Stimulated activated CD8-positive, alpha-beta memory T cell treated with anti-CD3 and anti-CD28 coated beads, Interleukin-2, amount 100 ng/mL, for 1 hour (primary cell): ENCODE data around the gene DAPK1.

Experiments used
- DNase-seq, 2 donors: peaks; one replicate each; pipeline ENCODE4 v3.0.0-alpha.2; 2020; ENCODE audit warnings: low read depth in 2 of 2

Gene DAPK1

DNA sequence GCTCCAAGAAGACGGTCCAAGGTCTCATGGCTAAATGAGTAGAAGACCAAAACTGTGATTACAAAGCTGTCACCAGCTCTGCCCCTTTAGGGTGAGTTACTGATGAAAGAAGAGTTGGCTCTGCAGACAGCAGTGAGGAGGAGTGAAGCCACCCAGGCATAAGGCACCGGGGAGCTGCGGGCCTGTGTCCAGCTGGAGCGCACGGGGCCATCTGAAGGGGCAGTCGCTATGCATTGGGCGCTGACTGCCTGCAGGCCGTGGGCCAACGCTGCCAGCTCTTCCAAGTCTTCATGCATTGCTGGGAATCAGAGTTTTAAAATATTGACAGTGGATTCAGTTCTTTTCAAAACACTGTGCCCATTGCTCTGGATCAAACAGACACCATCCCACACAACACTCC is 70.3 kb downstream of the DAPK1 start:
- DNase-seq = no peak

GRCh38 chr9:87568401-87568800 is 70.7 kb downstream of the DAPK1 start:
- no peak for DNase-seq

- DNase-seq = no peak
These were observed 71.4 kb downstream of the DAPK1 start for GRCh38 chr9:87569008-87569509.

- no peak for DNase-seq
These were observed 71.9 kb downstream of the DAPK1 start for GRCh38 chr9:87569518-87569917.

- DNase-seq = no peak
These were observed 72.6 kb downstream of the DAPK1 start for GRCh38 chr9:87570000-87570908.

- DNase-seq = no peak
These were observed 75.1 kb downstream of the DAPK1 start for GRCh38 chr9:87572719-87573118.

DNA sequence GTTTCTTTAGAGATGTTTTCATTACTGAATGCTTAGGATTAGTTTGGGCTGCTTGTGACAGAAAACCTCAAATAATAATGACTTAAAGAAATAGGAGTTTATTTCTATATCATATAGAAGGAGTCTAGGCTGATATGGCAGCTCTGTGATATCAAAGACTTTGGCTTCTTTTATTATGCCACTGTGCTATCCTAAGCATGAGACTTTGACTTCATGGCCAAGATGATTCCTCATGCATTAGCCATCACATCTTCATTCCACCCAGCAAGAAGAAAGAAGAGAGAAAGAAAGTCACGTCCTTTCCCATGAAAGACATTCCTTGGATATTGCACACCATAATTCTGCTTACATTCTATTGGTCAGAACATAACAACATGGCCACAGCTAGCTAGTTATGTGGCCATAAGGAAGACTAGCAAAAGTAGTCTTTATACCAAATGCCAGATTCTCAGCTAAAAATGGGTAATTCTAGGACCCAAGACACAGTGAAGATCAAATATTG is 76.2 kb downstream of the DAPK1 start:
- DNase-seq = no peak

GRCh38 chr9:87577746-87578145 is 80.1 kb downstream of the DAPK1 start:
- no peak for DNase-seq

DNA sequence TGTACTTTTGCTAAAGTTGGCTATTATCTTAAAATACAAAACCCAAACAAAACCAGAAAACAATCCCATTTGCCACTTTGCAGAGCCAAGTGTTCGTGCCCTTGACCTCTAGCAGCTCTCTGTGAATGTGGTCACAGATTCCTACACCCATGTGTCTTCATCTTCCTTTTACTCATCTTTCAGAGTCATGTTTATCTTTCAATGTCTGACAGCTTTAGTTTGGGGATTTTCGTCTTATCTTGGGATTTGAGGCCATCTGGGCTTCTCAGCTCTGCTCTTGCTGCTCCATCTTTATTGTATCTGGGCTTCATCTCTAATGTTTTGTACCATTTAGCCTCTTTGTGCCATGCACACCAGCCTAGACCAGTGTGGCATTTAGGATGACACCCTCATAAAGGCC is 81.0 kb downstream of the DAPK1 start:
- DNase-seq = no peak

GRCh38 chr9:87579781-87580541 is 82.3 kb downstream of the DAPK1 start:
- DNase-seq = no peak

DNA sequence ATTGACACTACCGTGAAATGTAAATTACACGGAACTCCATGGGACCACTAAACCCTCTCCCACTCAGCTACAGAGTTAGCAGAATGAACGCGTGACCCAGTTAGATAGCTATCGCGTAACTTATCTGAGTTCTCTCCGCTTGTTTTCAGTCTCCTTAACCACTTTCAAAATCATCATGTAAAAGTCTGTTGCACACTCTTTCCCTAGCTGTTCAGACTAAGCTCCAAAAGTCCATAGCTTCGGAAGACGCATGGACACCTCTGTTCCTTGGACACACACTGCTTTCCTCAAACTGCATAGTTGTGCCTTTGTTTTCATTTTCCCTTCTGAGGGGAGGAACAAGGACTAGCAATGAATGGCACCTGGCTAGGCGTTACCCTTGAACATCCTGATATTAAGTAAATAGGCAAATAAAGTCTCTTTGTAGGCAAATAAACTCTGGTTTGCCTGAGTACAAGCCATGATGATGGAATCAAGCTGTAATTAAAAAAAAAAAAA is 83.3 kb downstream of the DAPK1 start:
- no peak for DNase-seq

DNA sequence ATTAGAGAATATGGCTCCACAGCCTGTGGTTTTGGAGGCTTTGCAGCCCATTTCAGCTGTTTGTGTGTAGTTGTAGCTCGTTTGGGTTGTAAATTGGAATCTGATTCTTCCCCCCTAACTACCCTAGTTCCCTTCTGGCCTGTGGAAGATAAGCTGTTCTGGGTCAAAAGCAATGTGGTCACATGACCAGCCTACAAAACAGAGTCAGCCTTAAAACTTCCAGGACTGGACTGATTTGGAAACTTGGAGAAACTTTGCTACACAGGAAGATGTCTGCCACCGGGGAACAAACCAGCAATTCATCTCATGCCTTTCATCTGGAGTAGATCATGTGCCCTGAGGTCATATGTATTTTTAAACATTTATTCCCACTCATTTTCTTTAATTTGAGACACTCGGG is 83.8 kb downstream of the DAPK1 start:
- DNase-seq = no peak

- DNase-seq = no peak
These were observed 84.4 kb downstream of the DAPK1 start for GRCh38 chr9:87581949-87582637.

DNA sequence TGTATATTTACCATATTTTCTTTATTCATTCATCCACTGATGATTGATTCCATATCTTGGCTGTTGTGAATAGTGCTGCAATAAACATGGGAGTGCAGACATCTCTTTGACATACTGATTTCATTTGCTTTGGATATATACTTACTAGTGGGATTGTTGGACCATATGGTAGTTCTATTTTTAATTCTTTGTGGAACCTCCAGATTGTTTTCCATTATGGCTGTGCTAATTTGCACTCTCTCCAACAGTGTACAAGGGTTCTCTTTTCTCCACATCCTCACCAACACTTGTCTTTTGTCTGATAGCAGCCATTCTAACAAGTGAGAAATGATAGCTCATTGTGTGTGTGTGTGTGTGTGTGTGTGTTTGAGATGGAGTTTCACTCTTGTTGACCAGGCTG is 86.7 kb downstream of the DAPK1 start:
- DNase-seq = no peak

- DNase-seq = no peak
These were observed 87.6 kb downstream of the DAPK1 start for GRCh38 chr9:87585123-87585855.

- DNase-seq = no peak
These were observed 89.2 kb downstream of the DAPK1 start for GRCh38 chr9:87586731-87587355.

DNA sequence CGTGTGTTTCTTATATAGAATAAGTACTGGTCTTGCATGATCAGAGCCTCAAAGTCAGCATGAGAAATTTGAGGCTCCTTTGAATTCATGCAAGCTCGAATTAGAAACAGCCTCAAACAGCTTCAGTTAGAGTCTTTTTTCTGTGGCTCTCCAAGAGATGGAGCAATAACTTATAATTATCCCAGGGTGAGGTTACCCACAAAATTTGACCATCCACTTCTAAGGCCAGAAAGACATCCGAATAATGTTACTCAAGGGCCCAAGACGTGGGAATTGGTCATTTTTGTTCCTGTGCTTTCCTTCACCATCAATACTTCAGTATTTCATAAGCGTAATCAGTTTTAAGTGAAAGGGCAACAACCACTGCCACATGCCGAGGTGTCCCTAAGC is 89.7 kb downstream of the DAPK1 start:
- no peak for DNase-seq

DNA sequence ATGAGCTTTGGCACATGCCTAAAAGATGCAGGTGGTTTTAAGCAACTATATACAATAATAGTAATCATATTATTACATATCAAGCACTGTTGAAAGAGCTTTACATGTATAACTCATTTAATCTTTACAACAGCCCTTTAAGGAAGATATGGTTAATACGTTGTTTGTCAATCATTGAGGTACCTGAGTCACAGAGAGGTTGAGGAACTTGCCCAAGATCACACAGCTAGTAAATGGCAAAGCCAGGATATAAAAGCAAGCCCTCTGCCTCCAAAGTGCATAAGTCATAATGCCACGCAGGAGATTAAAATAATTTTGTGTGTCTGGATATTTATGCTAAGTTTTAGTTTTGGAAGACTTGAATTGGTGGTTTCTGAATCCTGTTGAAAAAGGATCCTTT is 90.2 kb downstream of the DAPK1 start:
- DNase-seq = no peak

DNA sequence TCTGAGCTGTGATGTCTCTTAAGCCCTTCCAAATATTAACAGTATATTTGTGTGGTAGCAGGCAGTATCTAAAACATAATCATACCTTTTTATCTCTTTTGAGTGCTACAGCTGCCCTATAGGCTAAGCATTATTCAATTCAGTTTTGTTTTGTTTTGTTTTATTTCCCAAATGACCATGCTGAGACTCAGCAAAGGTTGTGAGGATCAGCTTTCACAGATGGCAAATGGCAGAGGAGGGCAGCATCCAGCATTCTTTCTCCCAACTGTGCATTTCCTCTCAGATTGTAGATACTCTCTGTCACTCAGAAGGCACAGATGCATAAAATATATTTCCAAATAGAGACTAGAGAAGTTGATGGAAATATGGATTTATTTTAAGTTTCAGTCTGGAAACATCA is 90.7 kb downstream of the DAPK1 start:
- no peak for DNase-seq

GRCh38 chr9:87590996-87591395 is 93.3 kb downstream of the DAPK1 start:
- DNase-seq = no peak
